SJSA1 (cell line): ENCODE data around the gene ACAP1. TPM values are rescaled to one million over a fixed set of nuclear protein-coding genes. Genes with fewer than 3 reads are reported as not detected.

Experiments
- DNase-seq, 2 experiments: peaks; one replicate each; pipeline ENCODE4 v3.0.0-alpha.2; 2015 to 2020; ENCODE audit warnings: low spot score in 2 of 2, low read depth in 1 of 2
- H3K27ac ChIP-seq: fragments of 250-450 bp; sonication (Bioruptor Pico); 2 replicates; pipeline ENCODE4 v1.5.1; 2020; ENCODE audit warnings: mild to moderate bottlenecking, moderate library complexity
- H3K27me3 ChIP-seq: fragments of 250-450 bp; sonication (Bioruptor Pico); replicated peaks from 2 replicates; pipeline ENCODE4 v1.5.1; 2020; ENCODE audit warnings: mild to moderate bottlenecking, moderate library complexity
- H3K36me3 ChIP-seq: fragments of 250-450 bp; sonication (Bioruptor Pico); 2 replicates; pipeline ENCODE4 v1.5.1; 2020; ENCODE audit warnings: mild to moderate bottlenecking
- H3K4me1 ChIP-seq: fragments of 250-450 bp; sonication (Bioruptor Pico); replicated peaks from 2 replicates; pipeline ENCODE4 v1.6.1; 2021; ENCODE audit warnings: mild to moderate bottlenecking
- H3K4me3 ChIP-seq: fragments of 250-450 bp; sonication (Bioruptor Pico); 2 replicates; pipeline ENCODE4 v1.5.1; 2020; ENCODE audit warnings: mild to moderate bottlenecking
- H3K9me3 ChIP-seq: fragments of 250-450 bp; sonication (Bioruptor Pico); replicated peaks from 2 replicates; pipeline ENCODE4 v1.5.1; 2020; ENCODE audit warnings: mild to moderate bottlenecking
- total RNA-seq: library from RNA; depleted of rRNA; stranded (reverse); fragments of >200 nt; shearing (Covaris generic); gene quantifications from 2 replicates; pipeline ENCODE4 v1.2.3, GENCODE V29; 2014

Gene ACAP1
- total RNA-seq, 1 experiment from 2014 or later = not detected

- no peak for DNase-seq
- Histone ChIP-seq H3K27me3 (no peaks in the 10 kb centered on the region), H3K4me3 (peak overlapping the region; percentile 88), H3K4me1 (peaks cover 30% of the 10 kb centered on the region), H3K36me3 (peaks cover 74% of the 10 kb centered on the region), H3K27ac (peak overlapping the region; percentile 78), H3K9me3 (no peaks in the 10 kb centered on the region)
Observed at GRCh38 chr17:7315570-7316235, 20.6 kb upstream of the ACAP1 start.

DNA sequence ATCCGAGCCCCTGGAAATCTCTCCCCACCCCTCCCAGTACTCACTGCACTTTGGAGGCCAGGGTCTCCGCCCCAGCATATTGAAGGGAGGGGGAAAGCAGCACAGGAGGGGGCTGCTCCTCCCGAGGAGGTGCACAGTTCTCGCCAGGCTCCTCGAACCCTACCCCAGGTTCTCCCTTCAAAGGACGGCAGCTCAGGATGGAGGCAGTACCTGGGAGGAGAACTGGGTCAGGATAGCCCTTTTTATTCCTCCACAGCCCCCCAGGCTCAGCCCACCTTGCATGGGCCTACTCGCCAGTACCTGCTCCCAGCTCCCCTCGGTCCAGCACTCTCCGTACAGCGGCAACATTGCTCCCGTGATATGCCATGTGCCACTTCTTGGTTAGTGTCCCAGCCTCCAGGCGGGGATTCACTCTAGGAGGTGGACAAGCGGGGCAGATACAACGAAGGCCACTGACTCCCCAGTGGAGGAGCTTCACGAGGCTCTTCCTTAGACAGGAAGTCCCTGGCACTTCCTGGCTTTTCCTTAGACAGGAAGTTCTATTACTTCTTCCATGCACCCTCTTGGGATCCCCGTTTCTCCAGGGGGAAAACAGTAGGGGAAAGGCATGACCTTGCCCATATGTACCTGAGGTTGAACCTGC is 19.0 kb upstream of the ACAP1 start:
- H3K36me3 ChIP-seq = peaks cover 75% of the 10 kb centered on the region
- H3K27ac ChIP-seq = no peak overlapping the region
- H3K27me3 ChIP-seq = no peaks in the 10 kb centered on the region
- peaks cover 30% of the 10 kb centered on the region for H3K4me1 ChIP-seq
- no peak overlapping the region for H3K4me3 ChIP-seq
- DNase-seq = no peak
- H3K9me3 ChIP-seq = no peaks in the 10 kb centered on the region

- no peak overlapping the region for H3K4me3 ChIP-seq
- no peaks in the 10 kb centered on the region for H3K27me3 ChIP-seq
- H3K27ac ChIP-seq = no peak overlapping the region
- no peaks in the 10 kb centered on the region for H3K9me3 ChIP-seq
- peaks cover 25% of the 10 kb centered on the region for H3K4me1 ChIP-seq
- DNase-seq = no peak
- peaks cover 75% of the 10 kb centered on the region for H3K36me3 ChIP-seq
Observed at GRCh38 chr17:7318121-7318860, 18.0 kb upstream of the ACAP1 start.

- no peak overlapping the region for H3K27ac ChIP-seq
- DNase-seq = no peak
- no peaks in the 10 kb centered on the region for H3K27me3 ChIP-seq
- H3K4me3 ChIP-seq = no peak overlapping the region
- peaks cover 9% of the 10 kb centered on the region for H3K4me1 ChIP-seq
- H3K36me3 ChIP-seq = peaks cover 71% of the 10 kb centered on the region
- H3K9me3 ChIP-seq = no peaks in the 10 kb centered on the region
Observed at GRCh38 chr17:7321466-7321865, 14.9 kb upstream of the ACAP1 start.

- H3K36me3 ChIP-seq = peaks cover 72% of the 10 kb centered on the region
- H3K9me3 ChIP-seq = no peaks in the 10 kb centered on the region
- no peak overlapping the region for H3K4me3 ChIP-seq
- no peaks in the 10 kb centered on the region for H3K27me3 ChIP-seq
- DNase-seq = no peak
- H3K27ac ChIP-seq = no peak overlapping the region
- H3K4me1 ChIP-seq = peaks cover 9% of the 10 kb centered on the region
Observed at GRCh38 chr17:7322520-7323194, 13.7 kb upstream of the ACAP1 start.

DNA sequence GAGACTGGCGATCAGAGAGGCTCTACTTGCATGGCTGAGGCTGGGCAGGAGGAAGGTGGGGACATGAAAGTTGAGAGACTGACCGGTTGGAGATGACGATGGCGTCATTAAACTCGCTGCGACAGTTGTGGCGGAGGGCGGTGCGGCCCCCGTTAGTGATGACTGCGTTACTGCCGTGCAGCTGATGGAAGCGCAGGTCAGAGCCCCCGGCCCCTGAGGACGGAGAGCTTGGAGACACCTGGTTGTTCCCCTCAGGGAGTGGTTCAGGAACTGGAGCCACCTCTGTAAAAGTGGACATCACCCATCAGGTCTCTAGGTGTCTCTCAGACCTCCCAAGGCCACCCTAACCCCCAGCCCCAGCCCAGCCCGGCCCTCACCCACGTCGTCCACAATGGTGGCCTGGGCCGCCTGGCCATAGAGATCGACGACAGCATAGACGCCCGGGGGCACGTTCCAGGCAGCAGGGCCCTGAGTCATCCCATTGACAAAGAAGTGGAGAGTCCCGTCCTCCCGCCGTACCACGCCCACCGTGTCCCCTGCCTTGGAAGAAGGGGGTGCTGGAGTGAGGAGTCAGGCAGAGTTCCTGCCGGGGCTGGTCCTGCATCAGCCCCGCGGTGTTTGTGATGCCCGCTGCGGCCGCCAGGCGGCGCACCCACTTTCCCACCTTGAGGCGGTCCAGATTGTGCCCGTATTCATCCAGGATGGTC is 12.4 kb upstream of the ACAP1 start:
- Histone ChIP-seq H3K27ac (no peak overlapping the region), H3K27me3 (no peaks in the 10 kb centered on the region), H3K4me3 (no peak overlapping the region), H3K4me1 (peaks cover 19% of the 10 kb centered on the region), H3K9me3 (no peaks in the 10 kb centered on the region), H3K36me3 (peaks cover 62% of the 10 kb centered on the region)
- peak; percentile 48 to 80 for DNase-seq

DNA sequence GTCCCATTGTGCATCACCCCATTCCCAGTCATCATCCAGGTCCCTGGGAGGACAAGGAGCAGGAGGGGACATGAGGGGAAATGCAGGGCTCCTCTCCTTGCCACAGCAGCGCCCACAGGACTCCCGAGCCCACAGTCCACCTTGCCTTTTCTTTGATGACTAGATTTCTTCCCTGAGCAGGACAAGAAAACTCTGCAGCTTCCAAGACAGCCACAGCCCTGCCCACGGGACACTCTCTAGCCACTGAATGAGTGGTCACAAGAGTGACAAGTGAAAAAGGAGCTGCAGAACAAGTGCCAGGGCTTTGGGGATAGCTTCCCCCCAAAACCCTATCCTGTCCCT is 11.9 kb upstream of the ACAP1 start:
- H3K27me3 ChIP-seq = no peaks in the 10 kb centered on the region
- H3K9me3 ChIP-seq = no peaks in the 10 kb centered on the region
- H3K36me3 ChIP-seq = peaks cover 60% of the 10 kb centered on the region
- no peak for DNase-seq
- H3K4me3 ChIP-seq = no peak overlapping the region
- no peak overlapping the region for H3K27ac ChIP-seq
- peaks cover 19% of the 10 kb centered on the region for H3K4me1 ChIP-seq

DNA sequence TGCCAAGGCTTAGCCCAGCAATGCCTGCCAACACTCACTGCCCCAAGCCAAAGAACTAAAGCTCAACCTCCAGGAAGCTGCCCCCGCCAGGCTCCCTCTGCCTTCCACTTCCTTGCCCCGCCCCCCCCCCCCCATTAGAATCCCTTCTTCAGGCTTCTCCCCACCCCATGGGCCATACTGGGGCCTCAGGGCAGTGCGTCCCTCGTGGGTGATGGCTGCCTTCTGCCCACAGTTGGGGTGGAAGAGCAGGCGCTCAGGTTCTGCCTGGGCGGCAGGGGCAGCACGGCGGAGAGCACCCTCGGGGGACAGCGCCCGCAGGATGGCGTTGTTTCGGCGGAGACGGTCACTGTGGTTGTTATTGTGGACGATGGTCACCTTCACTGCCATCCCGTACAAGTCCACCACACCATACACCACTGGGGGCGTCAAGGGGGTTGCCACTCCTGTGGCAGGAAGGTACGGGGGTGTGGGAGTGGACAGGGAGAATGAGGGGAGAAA is 11.2 kb upstream of the ACAP1 start:
- Histone ChIP-seq H3K27ac (no peak overlapping the region), H3K36me3 (peaks cover 60% of the 10 kb centered on the region), H3K4me3 (no peak overlapping the region), H3K4me1 (peaks cover 19% of the 10 kb centered on the region), H3K9me3 (no peaks in the 10 kb centered on the region), H3K27me3 (no peaks in the 10 kb centered on the region)
- DNase-seq = no peak

DNA sequence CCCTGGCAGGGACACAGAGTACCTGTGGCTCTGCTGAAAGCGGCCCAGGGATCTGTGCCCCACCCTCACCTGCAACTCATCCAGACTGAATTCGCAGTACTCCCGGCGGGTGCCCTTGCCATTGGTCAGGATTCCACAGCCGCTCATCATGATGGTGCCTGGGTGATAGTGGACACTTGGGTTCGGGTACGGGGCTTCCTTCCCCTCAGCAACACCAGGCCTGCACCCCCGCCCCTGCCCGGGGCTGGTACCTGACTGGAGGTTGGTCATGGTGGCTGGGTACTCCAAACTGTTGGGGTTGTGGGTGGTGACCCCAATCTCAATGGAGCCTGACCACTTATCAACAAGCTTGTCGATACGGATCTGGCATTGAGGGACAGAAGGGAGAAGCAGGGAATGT is 10.1 kb upstream of the ACAP1 start:
- Histone ChIP-seq H3K27me3 (no peaks in the 10 kb centered on the region), H3K4me3 (no peak overlapping the region), H3K36me3 (peaks cover 50% of the 10 kb centered on the region), H3K4me1 (peaks cover 23% of the 10 kb centered on the region), H3K27ac (no peak overlapping the region), H3K9me3 (no peaks in the 10 kb centered on the region)
- DNase-seq = no peak

DNA sequence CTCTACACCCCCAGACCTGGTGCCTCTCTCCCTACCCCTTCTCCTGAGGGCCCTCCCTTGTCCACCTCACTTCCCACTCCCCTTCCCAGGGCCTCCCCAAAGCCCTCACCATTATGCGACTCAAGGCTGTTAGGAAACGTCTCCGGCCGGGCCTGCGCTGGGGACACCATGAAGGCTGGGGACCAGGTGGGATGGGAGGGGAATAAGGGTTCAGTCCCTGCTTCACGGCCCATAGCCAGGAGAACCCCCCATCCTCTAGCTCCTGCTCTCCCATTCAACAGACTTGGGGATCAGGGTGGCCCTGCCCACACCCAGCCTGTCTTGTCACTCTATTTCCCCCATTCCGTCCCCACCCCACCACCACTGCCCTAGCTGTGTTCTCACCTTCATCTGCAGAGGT is 9.3 kb upstream of the ACAP1 start:
- Histone ChIP-seq H3K9me3 (no peaks in the 10 kb centered on the region), H3K27ac (no peak overlapping the region), H3K4me1 (peaks cover 23% of the 10 kb centered on the region), H3K36me3 (peaks cover 42% of the 10 kb centered on the region), H3K4me3 (no peak overlapping the region), H3K27me3 (no peaks in the 10 kb centered on the region)
- DNase-seq = peak in 1 of 2 experiments; percentile 38

DNA sequence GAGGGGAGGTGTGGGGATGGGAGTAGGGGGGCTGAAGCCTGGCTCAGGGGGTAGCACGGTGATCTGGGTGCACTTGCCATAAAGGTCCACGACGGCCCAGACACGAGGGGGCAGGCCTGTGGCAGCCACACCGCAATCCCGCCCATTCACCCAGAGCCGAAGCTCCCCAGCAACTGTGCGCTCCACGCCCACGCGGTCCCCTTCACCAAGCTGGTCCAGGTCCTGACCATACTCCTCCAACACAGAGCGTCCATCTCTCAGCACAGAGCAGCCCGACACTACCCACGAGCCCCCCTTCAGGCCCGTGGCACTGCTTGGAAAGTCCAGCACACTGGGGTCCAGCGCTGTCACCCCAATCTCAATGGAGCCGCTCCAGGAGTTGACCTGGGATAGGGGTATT is 8.8 kb upstream of the ACAP1 start:
- Histone ChIP-seq H3K4me3 (no peak overlapping the region), H3K27me3 (no peaks in the 10 kb centered on the region), H3K36me3 (peaks cover 38% of the 10 kb centered on the region), H3K4me1 (peaks cover 23% of the 10 kb centered on the region), H3K27ac (no peak overlapping the region), H3K9me3 (no peaks in the 10 kb centered on the region)
- DNase-seq = peak in 1 of 2 experiments; percentile 41

DNA sequence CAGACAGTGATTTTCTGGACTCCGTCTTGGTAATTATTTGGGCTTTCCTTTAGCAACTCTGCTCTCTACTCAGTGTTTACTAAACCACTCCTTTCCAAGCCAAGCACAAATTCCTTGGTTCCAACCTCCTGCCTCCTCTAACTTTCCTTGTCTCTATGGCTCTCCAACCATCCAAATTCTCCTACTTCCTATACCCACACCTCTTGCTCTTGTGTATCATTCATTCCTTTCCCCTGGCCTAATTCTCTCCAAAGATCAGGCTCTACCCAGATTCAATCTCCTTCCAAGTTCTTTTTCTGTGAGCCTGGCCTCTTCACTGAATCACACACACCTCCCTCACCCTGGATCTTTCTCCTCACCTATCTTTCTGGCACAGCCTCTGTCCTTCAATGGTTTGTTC is 8.3 kb upstream of the ACAP1 start:
- Histone ChIP-seq H3K27ac (no peak overlapping the region), H3K27me3 (no peaks in the 10 kb centered on the region), H3K4me1 (peaks cover 23% of the 10 kb centered on the region), H3K9me3 (no peaks in the 10 kb centered on the region), H3K36me3 (peaks cover 33% of the 10 kb centered on the region), H3K4me3 (peak overlapping the region; percentile 52; the same call in 1 of the 2 replicates)
- no peak for DNase-seq

DNA sequence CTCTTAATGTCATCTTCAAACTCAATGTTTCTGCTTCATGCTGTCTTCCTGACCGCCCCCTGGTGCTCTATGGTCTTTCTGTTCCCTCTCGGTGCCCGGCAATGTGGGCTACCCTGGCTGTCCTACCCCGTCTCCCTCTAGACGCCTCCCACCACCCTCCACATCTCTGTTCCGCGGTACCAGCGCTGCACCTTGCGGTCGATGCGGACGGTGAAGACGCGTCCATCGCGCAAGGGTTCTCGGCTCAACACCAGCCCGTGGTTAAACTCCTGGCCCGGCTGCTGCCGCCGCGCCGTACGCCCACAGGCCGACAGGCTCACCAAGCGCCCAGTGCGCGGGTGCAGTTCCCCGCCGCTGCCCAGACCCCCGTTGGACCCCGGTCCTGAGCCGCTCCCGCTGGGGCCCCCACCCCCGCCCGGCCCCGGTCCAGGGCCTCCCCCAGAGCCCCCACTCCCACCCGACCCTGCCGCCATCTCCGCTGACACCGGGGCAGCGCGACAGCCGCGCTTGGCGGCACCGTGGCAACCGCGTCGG is 7.4 kb upstream of the ACAP1 start, which contains the start of gene NEURL4:
Gene NEURL4 (minus strand): TSS at position 496 of the 534 bp plus-strand sequence. CDS start 23 bp downstream, at position 473.
- Histone ChIP-seq H3K27me3 (no peaks in the 10 kb centered on the region), H3K9me3 (no peaks in the 10 kb centered on the region), H3K4me1 (peaks cover 20% of the 10 kb centered on the region), H3K27ac (peak within 1 kb of the TSS; percentile 39), H3K36me3 (peaks cover 24% of the 10 kb centered on the region), H3K4me3 (peak within 1 kb of the TSS; percentile 52)
- peak in 1 of 2 experiments; percentile 27 for DNase-seq
